NCI-H446 treated with DMSO at 0.1 percent for 48 hours (cell line): ENCODE measurements around the gene BRS3.
"Not testable (repeated sequence)": the region's sequence is repeated elsewhere in the genome, so short reads cannot be mapped to it uniquely, and the experiment has no call there.

Experiments used
- DNase-seq: peaks from one replicate; lab custom pipeline; 2025; lab: John Stamatoyannopoulos, UW

Gene BRS3

GRCh38 chrX:136487647-136488046, at the start of gene BRS3:
Gene BRS3, plus strand, starts transcription at chrX:136487947. Its CDS starts 168 bp downstream, at chrX:136488115.
- DNase-seq, result no peak

- DNase-seq, result no peak
These were observed 49.6 kb upstream of the BRS3 start for GRCh38 chrX:136438192-136438591.

- DNase-seq, result not testable (repeated sequence)
These were observed 42.1 kb upstream of the BRS3 start for GRCh38 chrX:136445674-136446073.

GRCh38 chrX:136446208-136446607, 41.5 kb upstream of the BRS3 start:
- DNase-seq, result no peak

GRCh38 chrX:136447308-136447707, 40.4 kb upstream of the BRS3 start:
- no peak for DNase-seq

GRCh38 chrX:136447968-136448367, 39.8 kb upstream of the BRS3 start:
- no peak for DNase-seq

- no peak for DNase-seq
These were observed 37.5 kb upstream of the BRS3 start for GRCh38 chrX:136450050-136450830.

- DNase-seq, result no peak
These were observed 35.1 kb upstream of the BRS3 start for GRCh38 chrX:136452614-136453013.

GRCh38 chrX:136453114-136453513, 34.6 kb upstream of the BRS3 start:
- DNase-seq, result no peak

GRCh38 chrX:136453771-136454170, 34.0 kb upstream of the BRS3 start:
- no peak for DNase-seq

- DNase-seq, result no peak
These were observed 31.6 kb upstream of the BRS3 start for GRCh38 chrX:136456133-136456532.

- DNase-seq, result no peak
These were observed 30.3 kb upstream of the BRS3 start for GRCh38 chrX:136457303-136457917.

GRCh38 chrX:136464589-136464988, 23.2 kb upstream of the BRS3 start:
- no peak for DNase-seq

- DNase-seq, result no peak
These were observed 20.4 kb upstream of the BRS3 start for GRCh38 chrX:136467303-136467702.

- DNase-seq, result no peak
These were observed 19.2 kb upstream of the BRS3 start for GRCh38 chrX:136468391-136469103.

GRCh38 chrX:136473663-136474062, 14.1 kb upstream of the BRS3 start:
- DNase-seq, result no peak

- no peak for DNase-seq
These were observed 12.5 kb upstream of the BRS3 start for GRCh38 chrX:136475236-136475635.

- DNase-seq, result no peak
These were observed 11.2 kb upstream of the BRS3 start for GRCh38 chrX:136476501-136476900.

- DNase-seq, result no peak
These were observed 10.7 kb upstream of the BRS3 start for GRCh38 chrX:136477026-136477425.

GRCh38 chrX:136480383-136480782, 7.4 kb upstream of the BRS3 start:
- DNase-seq, result no peak

GRCh38 chrX:136488706-136489105, 959 bp downstream of the BRS3 start:
- no peak for DNase-seq

GRCh38 chrX:136491832-136492231, 4.1 kb downstream of the BRS3 start:
- no peak for DNase-seq

- DNase-seq, result no peak
These were observed 5.3 kb downstream of the BRS3 start for GRCh38 chrX:136493011-136493410.
